IMR-90 (cell line): Measurements from ENCODE around the gene ATP7A. TPM values are rescaled to one million over a fixed set of nuclear protein-coding genes. Genes with fewer than 3 reads are reported as not detected.

Source experiments
- ATAC-seq: fragments of 200-7000 bp; cut with Tn5 transposase; 2 replicates; pipeline ENCODE4 v1.9.1; 2020; ENCODE audit warnings: low read depth, mild to moderate bottlenecking, moderate library complexity
- BruUV-seq: library from RNA; stranded (reverse); fragments of 400-500 nt; replicated peaks from 2 replicates; lab custom pipeline; 2021; lab: Mats Ljungman, UMichigan
- CTCF ChIA-PET: fragments of 300-600 bp; formaldehyde crosslinking; extraction: SDS; loops from one replicate; lab custom pipeline; 2021; ENCODE audit warnings: antibody characterized with exemption; lab: Yijun Ruan, JAX
- POLR2A ChIA-PET: fragments of 300-600 bp; sonication (Branson Sonifier 250); formaldehyde crosslinking; loops from one replicate; lab custom pipeline; 2022; ENCODE audit warnings: antibody characterized with exemption; ENCODE audit not compliant: unreplicated experiment; lab: Charles Lee
- DNase-seq: peaks from one replicate; pipeline ENCODE4 v3.0.0; 2013
- H2AFZ ChIP-seq: replicated peaks from 2 replicates; pipeline ENCODE3; 2013; ENCODE audit warnings: low read length, mild to moderate bottlenecking; ENCODE audit not compliant: poor library complexity
- H2AK5ac ChIP-seq: 2 replicates; pipeline ENCODE4 v1.6.1; 2013; ENCODE audit warnings: low read depth, low read length, inconsistent platforms
- H2AK9ac ChIP-seq: replicated peaks from 2 replicates; pipeline ENCODE3; 2013; ENCODE audit warnings: mild to moderate bottlenecking, low read depth, low read length, moderate library complexity; ENCODE audit not compliant: poor library complexity
- H2BK120ac ChIP-seq: 2 replicates; pipeline ENCODE4 v1.6.1; 2013; ENCODE audit warnings: low read depth, low read length, inconsistent platforms
- H2BK15ac ChIP-seq: 3 replicates; pipeline ENCODE4 v1.6.1; 2013; ENCODE audit warnings: low read depth, low read length, inconsistent platforms
- H2BK20ac ChIP-seq: 2 replicates; pipeline ENCODE4 v1.6.1; 2013; ENCODE audit warnings: low read depth, mild to moderate bottlenecking, inconsistent platforms, low read length, moderate library complexity
- H2BK5ac ChIP-seq: 2 replicates; pipeline ENCODE4 v1.6.1; 2013; ENCODE audit warnings: mild to moderate bottlenecking, low read depth, low read length, inconsistent platforms; ENCODE audit not compliant: poor library complexity, severe bottlenecking
- H3K14ac ChIP-seq: replicated peaks from 2 replicates; pipeline ENCODE4 v1.6.1; 2013; ENCODE audit warnings: low read depth, low read length, inconsistent platforms
- H3K18ac ChIP-seq: 2 replicates; pipeline ENCODE4 v1.6.1; 2013; ENCODE audit warnings: low read depth, low read length, control low read depth
- H3K23ac ChIP-seq: 2 replicates; pipeline ENCODE4 v1.6.1; 2013; ENCODE audit warnings: low read depth, low read length, inconsistent platforms
- H3K27ac ChIP-seq: 2 replicates; pipeline ENCODE4 v1.5.1; 2013; ENCODE audit warnings: mild to moderate bottlenecking, control low read depth, low read length; ENCODE audit not compliant: insufficient read depth
- H3K27me3 ChIP-seq: 2 replicates; pipeline ENCODE4 v1.6.1; 2013; ENCODE audit warnings: low read length; ENCODE audit not compliant: control insufficient read depth, insufficient read depth
- H3K36me3 ChIP-seq: 2 replicates; pipeline ENCODE4 v1.6.1; 2013; ENCODE audit warnings: low read length, mixed read lengths; ENCODE audit not compliant: control insufficient read depth, insufficient read depth
- H3K4ac ChIP-seq: 2 replicates; pipeline ENCODE4 v1.6.1; 2013; ENCODE audit warnings: low read depth, low read length, inconsistent platforms
- H3K4me1 ChIP-seq: 2 replicates; pipeline ENCODE4 v1.6.1; 2013; ENCODE audit warnings: low read length, mixed read lengths; ENCODE audit not compliant: control insufficient read depth, insufficient read depth
- H3K4me2 ChIP-seq: 2 replicates; pipeline ENCODE4 v1.6.1; 2013; ENCODE audit warnings: low read depth, mild to moderate bottlenecking, control low read depth, low read length, moderate library complexity
- H3K4me3 ChIP-seq: 2 replicates; pipeline ENCODE4 v1.5.1; 2013; ENCODE audit warnings: low read depth, mild to moderate bottlenecking, control low read depth, low read length, moderate library complexity; ENCODE audit not compliant: insufficient read depth
- H3K56ac ChIP-seq: 2 replicates; pipeline ENCODE4 v1.6.1; 2013; ENCODE audit warnings: low read length, inconsistent platforms; ENCODE audit not compliant: insufficient read depth; ENCODE audit errors: extremely low read depth
- H3K79me1 ChIP-seq, 2 experiments: 2 replicates each; pipeline ENCODE4 v1.6.1; 2013; ENCODE audit warnings: low read length in 2 of 2, inconsistent platforms in 1 of 2, low read depth in 1 of 2
- H3K9ac ChIP-seq: 2 replicates; pipeline ENCODE4 v1.6.1; 2013; ENCODE audit warnings: low read depth, low read length, control low read depth
- H3K9me1 ChIP-seq: 2 replicates; pipeline ENCODE4 v1.6.1; 2013; ENCODE audit warnings: low read length, inconsistent platforms; ENCODE audit not compliant: insufficient read depth
- H3K9me3 ChIP-seq: 2 replicates; pipeline ENCODE4 v1.6.1; 2013; ENCODE audit warnings: low read length; ENCODE audit not compliant: control insufficient read depth, insufficient read depth
- H4K20me1 ChIP-seq: 2 replicates; pipeline ENCODE4 v1.6.1; 2013; ENCODE audit warnings: low read length, inconsistent platforms; ENCODE audit not compliant: insufficient read depth
- H4K5ac ChIP-seq: 2 replicates; pipeline ENCODE4 v1.6.1; 2013; ENCODE audit warnings: mild to moderate bottlenecking, low read depth, low read length, control low read depth
- H4K8ac ChIP-seq, 2 experiments: 2 replicates each; pipeline ENCODE4 v1.6.1; 2013; ENCODE audit warnings: low read depth in 2 of 2, low read length in 2 of 2, control low read depth in 1 of 2, inconsistent platforms in 1 of 2
- H4K91ac ChIP-seq: 2 replicates; pipeline ENCODE4 v1.6.1; 2013; ENCODE audit warnings: low read depth, low read length, inconsistent platforms; ENCODE audit not compliant: insufficient read depth
- BHLHE40 ChIP-seq: fragments of 150-350 bp; IDR thresholded peaks from 2 replicates; pipeline ENCODE4 v1.6.1; 2016; ENCODE audit warnings: mild to moderate bottlenecking, low read depth, low read length
- CEBPB ChIP-seq: IDR thresholded peaks from 2 replicates; pipeline ENCODE4 v1.6.1; 2012; ENCODE audit warnings: low read depth, low read length, improper control_type of control experiment
- CHD1 ChIP-seq: IDR thresholded peaks from 2 replicates; pipeline ENCODE4 v1.6.1; 2012; ENCODE audit warnings: low read depth, low read length, improper control_type of control experiment
- MAZ ChIP-seq: IDR thresholded peaks from 2 replicates; pipeline ENCODE4 v1.6.1; 2012; ENCODE audit warnings: low read depth, mild to moderate bottlenecking, low read length, improper control_type of control experiment, moderate library complexity, borderline replicate concordance
- POLR2A ChIP-seq: IDR thresholded peaks from 2 replicates; pipeline ENCODE4 v1.6.1; 2012; ENCODE audit warnings: mild to moderate bottlenecking, low read depth, low read length
- USF2 ChIP-seq: fragments of 150-350 bp; IDR thresholded peaks from 2 replicates; pipeline ENCODE4 v1.6.1; 2017; ENCODE audit warnings: mild to moderate bottlenecking, antibody characterized with exemption, low read length, low read depth
- WGBS, 2 experiments: methylation state at CpG; one replicate each; pipeline versions ENCODE4 v1.1.5 to v1.1.7; 2013; ENCODE audit warnings: missing lambda C conversion rate in 2 of 2; ENCODE audit not compliant: insufficient read length in 1 of 2; ENCODE audit errors: extremely low coverage in 2 of 2; 5-methylcytosine and 5-hydroxymethylcytosine counted together
- dilution Hi-C: fragments of 300-500 bp; cut with HindIII; formaldehyde crosslinking; loops from one replicate; pipeline ENCODE4 v1.14.3; 2018; ENCODE audit warnings: low sequenced_read_pairs; ENCODE audit not compliant: unreplicated experiment
- in situ Hi-C: fragments of 300-500 bp; cut with MboI; formaldehyde crosslinking; loops from 3 replicates; pipeline ENCODE4 v1.14.3; 2019; ENCODE audit warnings: low sequenced_read_pairs, inconsistent platforms, mixed read lengths
- intact Hi-C: fragments of 100-400 bp; cut with micrococcal nuclease; formaldehyde crosslinking; loops from 2 replicates; pipeline ENCODE4 v1.10.0; 2022
- polyA plus RNA-seq, 3 experiments: library from polyadenylated mRNA; depleted of rRNA; stranded (reverse); fragments of >200 nt; gene quantifications; 2 replicates each; pipeline ENCODE4 v1.2.3, GENCODE V29; 2012; ENCODE audit warnings: low replicate concordance in 1 of 3
- total RNA-seq: library from RNA; depleted of rRNA; stranded (reverse); fragments of >200 nt; gene quantifications from 2 replicates; pipeline ENCODE4 v1.2.3, GENCODE V29; 2012
- TF ChIP-seq, protein P1 (sequence below): conservative IDR thresholded peaks from 2 replicates; pipeline ENCODE4 v1.5.1; 2012; ENCODE audit warnings: mild to moderate bottlenecking, low read depth, low read length, improper control_type of control experiment

The ATP7A gene
- total and polyA plus RNA-seq, 2 of the 4 experiments (the other 2 are of a cell fraction), result 4.2 to 22.4 TPM

GRCh38 chrX:77952173-77952572 is 41.7 kb downstream of the ATP7A start:
- Histone ChIP-seq H2BK120ac (no peak overlapping the region), H2BK20ac (no peak overlapping the region), H2AK9ac (no peak overlapping the region), H3K4ac (no peak overlapping the region), H2AFZ (no peak overlapping the region), H2BK5ac (no peak overlapping the region), H3K4me2 (no peak overlapping the region), H4K5ac (no peak overlapping the region), H3K27ac (no peak overlapping the region), H3K36me3 (no peaks in the 10 kb centered on the region), H2AK5ac (no peak overlapping the region), H4K91ac (no peak overlapping the region), H3K56ac (no peak overlapping the region), H3K18ac (no peak overlapping the region), H2BK15ac (no peak overlapping the region), H4K8ac (no peak overlapping the region), H3K9me1 (no peaks in the 10 kb centered on the region), H3K14ac (no peak overlapping the region), H3K27me3 (no peaks in the 10 kb centered on the region), H3K79me1 (peaks cover 0 to 4% of the 10 kb centered on the region in 2 experiments; a peak in 1 of 4 replicates), H3K9ac (no peak overlapping the region), H3K23ac (no peak overlapping the region), H4K20me1 (no peaks in the 10 kb centered on the region), H3K4me1 (peaks cover 2% of the 10 kb centered on the region; the same call in 1 of the 2 replicates), H3K9me3 (no peaks in the 10 kb centered on the region), H3K4me3 (no peak overlapping the region)
- CTCF ChIA-PET, result no interaction called here
- TF ChIP-seq CEBPB, result no peak
- TF ChIP-seq CHD1, result no peak
- TF ChIP-seq MAZ, result no peak
- no peak for TF ChIP-seq BHLHE40
- TF ChIP-seq POLR2A, result no peak
- TF ChIP-seq, protein P1, sequence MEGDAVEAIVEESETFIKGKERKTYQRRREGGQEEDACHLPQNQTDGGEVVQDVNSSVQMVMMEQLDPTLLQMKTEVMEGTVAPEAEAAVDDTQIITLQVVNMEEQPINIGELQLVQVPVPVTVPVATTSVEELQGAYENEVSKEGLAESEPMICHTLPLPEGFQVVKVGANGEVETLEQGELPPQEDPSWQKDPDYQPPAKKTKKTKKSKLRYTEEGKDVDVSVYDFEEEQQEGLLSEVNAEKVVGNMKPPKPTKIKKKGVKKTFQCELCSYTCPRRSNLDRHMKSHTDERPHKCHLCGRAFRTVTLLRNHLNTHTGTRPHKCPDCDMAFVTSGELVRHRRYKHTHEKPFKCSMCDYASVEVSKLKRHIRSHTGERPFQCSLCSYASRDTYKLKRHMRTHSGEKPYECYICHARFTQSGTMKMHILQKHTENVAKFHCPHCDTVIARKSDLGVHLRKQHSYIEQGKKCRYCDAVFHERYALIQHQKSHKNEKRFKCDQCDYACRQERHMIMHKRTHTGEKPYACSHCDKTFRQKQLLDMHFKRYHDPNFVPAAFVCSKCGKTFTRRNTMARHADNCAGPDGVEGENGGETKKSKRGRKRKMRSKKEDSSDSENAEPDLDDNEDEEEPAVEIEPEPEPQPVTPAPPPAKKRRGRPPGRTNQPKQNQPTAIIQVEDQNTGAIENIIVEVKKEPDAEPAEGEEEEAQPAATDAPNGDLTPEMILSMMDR, result no peak
- TF ChIP-seq USF2, result no peak
- POLR2A ChIA-PET, result no interaction called here
- dilution Hi-C loops (no loop called here), in situ Hi-C loops (no loop called here), intact Hi-C loops (no loop called here)
- BruUV-seq, result no TSS peak
- DNase-seq (no peak), ATAC-seq (no peak)
- WGBS, 2 experiments, result no CpG with 5 or more reads among the region's 1 CpG
